A549 (cell line): ENCODE data around the gene PHF21B.

ENCODE experiments used
- CEBPB ChIP-seq, 2 experiments: fragments of >200 bp in 1 of 2; sonication (Bioruptor Twin) in 1 of 2; formaldehyde crosslinking in 1 of 2; IDR thresholded peaks; 2 replicates each; pipeline ENCODE4 v1.6.1; 2012 to 2016
- CTCF ChIP-seq: fragments of >200 bp; sonication (Bioruptor Twin); formaldehyde crosslinking; IDR thresholded peaks from 3 replicates; pipeline ENCODE4 v1.5.1; 2016
- FOSL2 ChIP-seq, 2 experiments: fragments of 450-650 bp in 1 of 2; fragments of >200 bp in 1 of 2; sonication (Bioruptor Twin) in 1 of 2; formaldehyde crosslinking; IDR thresholded peaks; 2 replicates each; pipeline versions ENCODE4 v1.5.0 to v1.6.1; 2016 to 2020; ENCODE audit warnings: mild to moderate bottlenecking in 1 of 2, moderate library complexity in 1 of 2
- JUNB ChIP-seq: fragments of >200 bp; sonication (Bioruptor Twin); formaldehyde crosslinking; IDR thresholded peaks from 2 replicates; pipeline ENCODE4 v1.6.1; 2016
- MAFK ChIP-seq: fragments of 450-650 bp; IDR thresholded peaks from 2 replicates; pipeline ENCODE4 v1.6.1; 2014; ENCODE audit not compliant: partially characterized antibody
- REST ChIP-seq: fragments of 200-600 bp; sonication (generic); IDR thresholded peaks from 2 replicates; pipeline ENCODE4 v1.6.1; 2016; ENCODE audit warnings: antibody characterized with exemption, mild to moderate bottlenecking, moderate library complexity

- no peak for TF ChIP-seq CTCF
- TF ChIP-seq JUNB: no peak
- TF ChIP-seq REST: no peak
- no peak for TF ChIP-seq FOSL2 (IDR thresholded peaks at IDR 0.05)
- TF ChIP-seq FOSL2 (CRISPR knock-in tag; IDR thresholded peaks at IDR 0.05): no peak
- TF ChIP-seq CEBPB (IDR thresholded peaks at IDR 0.05): no peak
- TF ChIP-seq MAFK: no peak
These were observed 14.1 kb downstream of the PHF21B start for GRCh38 chr22:44995715-44996114.
